BE2C (cell line): ENCODE data around the gene NT5E.

ENCODE experiments used
- DNase-seq: peaks from one replicate; pipeline ENCODE4 v3.0.0-alpha.2; 2020
- H3K27me3 ChIP-seq: fragments of 250-450 bp; sonication (Bioruptor Pico); 2 replicates; pipeline ENCODE4 v1.5.1; 2020; ENCODE audit warnings: mild to moderate bottlenecking
- H3K36me3 ChIP-seq: fragments of 250-450 bp; sonication (Bioruptor Pico); 2 replicates; pipeline ENCODE4 v1.5.1; 2020; ENCODE audit warnings: mild to moderate bottlenecking
- H3K4me1 ChIP-seq: fragments of 250-450 bp; sonication (Bioruptor Pico); 2 replicates; pipeline ENCODE4 v1.5.1; 2020
- H3K4me3 ChIP-seq: 2 replicates; pipeline ENCODE4 v1.5.1; 2011; ENCODE audit warnings: low read depth, low read length
- H3K9me3 ChIP-seq: fragments of 250-450 bp; sonication (Bioruptor Pico); 2 replicates; pipeline ENCODE4 v1.5.1; 2020
- CTCF ChIP-seq: IDR thresholded peaks from 2 replicates; pipeline ENCODE4 v1.5.1; 2012; ENCODE audit warnings: mild to moderate bottlenecking, low read depth, low read length

NT5E gene

GRCh38 chr6:85425997-85426396 lies 23.9 kb upstream of the NT5E start:
- H3K9me3 ChIP-seq, result 0 out of 2 replicates have a peak, but pooled peaks cover 2% of the 10 kb centered on the region
- no peak for DNase-seq
- TF ChIP-seq CTCF, result no peak
- no peaks in the 10 kb centered on the region for H3K27me3 ChIP-seq
- H3K4me3 ChIP-seq, result no peak overlapping the region
- no peaks in the 10 kb centered on the region for H3K4me1 ChIP-seq
- no peaks in the 10 kb centered on the region for H3K36me3 ChIP-seq

GRCh38 chr6:85428486-85428885 lies 21.4 kb upstream of the NT5E start:
- no peak for DNase-seq
- H3K27me3 ChIP-seq, result no peaks in the 10 kb centered on the region
- H3K36me3 ChIP-seq, result no peaks in the 10 kb centered on the region
- no peak overlapping the region for H3K4me3 ChIP-seq
- TF ChIP-seq CTCF, result no peak
- peaks cover 5% of the 10 kb centered on the region; the same call in 1 of the 2 replicates for H3K9me3 ChIP-seq
- no peaks in the 10 kb centered on the region for H3K4me1 ChIP-seq

GRCh38 chr6:85429346-85429745 lies 20.5 kb upstream of the NT5E start:
- H3K36me3 ChIP-seq, result no peaks in the 10 kb centered on the region
- H3K4me1 ChIP-seq, result no peaks in the 10 kb centered on the region
- DNase-seq, result no peak
- H3K27me3 ChIP-seq, result no peaks in the 10 kb centered on the region
- peaks cover 5% of the 10 kb centered on the region; the same call in 1 of the 2 replicates for H3K9me3 ChIP-seq
- TF ChIP-seq CTCF, result no peak
- no peak overlapping the region for H3K4me3 ChIP-seq

- no peak for TF ChIP-seq CTCF
These were observed 18.6 kb upstream of the NT5E start for GRCh38 chr6:85431271-85431670.

GRCh38 chr6:85432554-85432953 lies 17.3 kb upstream of the NT5E start:
- no peak for DNase-seq
- H3K36me3 ChIP-seq, result no peaks in the 10 kb centered on the region
- no peak overlapping the region for H3K4me3 ChIP-seq
- peaks cover 3% of the 10 kb centered on the region; the same call in 1 of the 2 replicates for H3K9me3 ChIP-seq
- TF ChIP-seq CTCF, result no peak
- no peaks in the 10 kb centered on the region for H3K27me3 ChIP-seq
- no peaks in the 10 kb centered on the region for H3K4me1 ChIP-seq

More at GRCh38 chr6:85431271-85431670, 18.6 kb upstream of the NT5E start:
- DNase-seq, result no peak
- H3K36me3 ChIP-seq, result no peaks in the 10 kb centered on the region
- H3K4me1 ChIP-seq, result no peaks in the 10 kb centered on the region
- H3K9me3 ChIP-seq, result peaks cover 3% of the 10 kb centered on the region; the same call in 1 of the 2 replicates
- no peaks in the 10 kb centered on the region for H3K27me3 ChIP-seq
- no peak overlapping the region for H3K4me3 ChIP-seq

GRCh38 chr6:85435851-85436250 lies 14.0 kb upstream of the NT5E start:
- H3K4me1 ChIP-seq, result no peaks in the 10 kb centered on the region
- no peak for TF ChIP-seq CTCF
- no peaks in the 10 kb centered on the region for H3K27me3 ChIP-seq
- H3K4me3 ChIP-seq, result no peak overlapping the region
- no peaks in the 10 kb centered on the region for H3K36me3 ChIP-seq
- H3K9me3 ChIP-seq, result peaks cover 3% of the 10 kb centered on the region; the same call in 1 of the 2 replicates
- DNase-seq, result no peak
